ENCODE results near the gene PREX1.

The PREX1 gene

DNA sequence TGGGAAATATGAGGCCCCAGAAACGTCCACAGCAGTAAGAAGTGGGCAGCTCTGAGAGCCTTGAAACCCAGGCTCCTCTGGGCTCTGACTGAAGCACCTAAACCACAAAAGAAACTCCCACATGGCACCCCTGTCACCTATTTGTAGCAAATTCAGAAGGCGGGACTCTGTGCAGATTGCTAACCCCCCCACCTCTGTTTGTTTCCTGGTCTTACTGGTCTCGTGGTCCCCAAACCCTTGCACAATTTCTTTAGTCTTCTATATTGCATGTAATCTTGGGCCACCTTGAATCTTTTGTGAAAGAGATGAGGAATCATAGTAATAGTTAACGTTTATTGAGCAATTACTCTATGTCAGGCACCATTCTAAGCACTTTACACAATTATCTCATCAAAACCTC, 154.3 kb downstream of the PREX1 start:
- DNase-seq (ENCODE audit: low read depth in 1 of 2, low spot score in 1 of 2), result peak; percentile 92 to 96
- H3K4me3 ChIP-seq (replicated peaks; ENCODE audit: insufficient read depth, low read length), result no peak overlapping the region
- 0 out of 2 replicates have a peak, but pooled peaks have one; percentile 14 for TF ChIP-seq GABPA (IDR thresholded peaks at IDR 0.05; ENCODE audit: low read depth)
- peak; percentile 44; the same call in 1 of the 2 replicates for TF ChIP-seq POLR2AphosphoS5 (IDR thresholded peaks at IDR 0.05; ENCODE audit: low read depth)
- no peak for TF ChIP-seq REST (IDR thresholded peaks at IDR 0.05; ENCODE audit: insufficient replicate concordance, low read depth)
- no peak for TF ChIP-seq SPI1 (IDR thresholded peaks at IDR 0.05; ENCODE audit: borderline replicate concordance, low read depth)
- no peak for TF ChIP-seq CTCF (IDR thresholded peaks at IDR 0.05; ENCODE audit: insufficient read depth, low read length)
- no peaks in the 10 kb centered on the region for H3K27me3 ChIP-seq (ENCODE audit: insufficient read depth, poor library complexity, severe bottlenecking)
- H3K27ac ChIP-seq (replicated peaks), result peak overlapping the region; percentile 79

- no peak for DNase-seq (ENCODE audit: low read depth in 1 of 2, low spot score in 1 of 2)
- peak overlapping the region; percentile 79 for H3K27ac ChIP-seq (replicated peaks)
- H3K27me3 ChIP-seq (ENCODE audit: insufficient read depth, poor library complexity, severe bottlenecking), result no peaks in the 10 kb centered on the region
- H3K4me3 ChIP-seq (replicated peaks; ENCODE audit: insufficient read depth, low read length), result no peak overlapping the region
- no peak for TF ChIP-seq GABPA (IDR thresholded peaks at IDR 0.05; ENCODE audit: low read depth)
- TF ChIP-seq CTCF (IDR thresholded peaks at IDR 0.05; ENCODE audit: insufficient read depth, low read length), result no peak
- TF ChIP-seq SPI1 (IDR thresholded peaks at IDR 0.05; ENCODE audit: borderline replicate concordance, low read depth), result no peak
- TF ChIP-seq REST (IDR thresholded peaks at IDR 0.05; ENCODE audit: insufficient replicate concordance, low read depth), result no peak
- TF ChIP-seq POLR2AphosphoS5 (IDR thresholded peaks at IDR 0.05; ENCODE audit: low read depth), result no peak
Observed at GRCh38 chr20:48672324-48672723, 155.5 kb downstream of the PREX1 start.

- H3K27ac ChIP-seq (replicated peaks), result peak overlapping the region; percentile 67
- H3K27me3 ChIP-seq (ENCODE audit: insufficient read depth, poor library complexity, severe bottlenecking), result no peaks in the 10 kb centered on the region
- H3K4me3 ChIP-seq (replicated peaks; ENCODE audit: insufficient read depth, low read length), result no peak overlapping the region
- no peak for DNase-seq (ENCODE audit: low read depth in 1 of 2, low spot score in 1 of 2)
- TF ChIP-seq CTCF (IDR thresholded peaks at IDR 0.05; ENCODE audit: insufficient read depth, low read length), result no peak
- TF ChIP-seq SPI1 (IDR thresholded peaks at IDR 0.05; ENCODE audit: borderline replicate concordance, low read depth), result no peak
- TF ChIP-seq POLR2AphosphoS5 (IDR thresholded peaks at IDR 0.05; ENCODE audit: low read depth), result no peak
- TF ChIP-seq REST (IDR thresholded peaks at IDR 0.05; ENCODE audit: insufficient replicate concordance, low read depth), result no peak
- TF ChIP-seq GABPA (IDR thresholded peaks at IDR 0.05; ENCODE audit: low read depth), result no peak
Observed at GRCh38 chr20:48671141-48671540, 156.7 kb downstream of the PREX1 start.

Data from HL-60 (cell line).